HepG2 (cell line): ENCODE measurements around the gene EBPL. TPM values are rescaled to one million over a fixed set of nuclear protein-coding genes. Genes with fewer than 3 reads are reported as not detected.

Experiments
- ATAC-seq: fragments of 200-7000 bp; cut with Tn5 transposase; 3 replicates; pipeline ENCODE4 v1.9.1; 2020; ENCODE audit warnings: mild to moderate bottlenecking, moderate library complexity
- BruUV-seq: library from RNA; stranded (reverse); fragments of 400-500 nt; replicated peaks from 2 replicates; lab custom pipeline; 2021; lab: Mats Ljungman, UMichigan
- CTCF ChIA-PET: fragments of 300-600 bp; formaldehyde crosslinking; extraction: SDS; loops from one replicate; lab custom pipeline; 2021; ENCODE audit warnings: low total read pairs, inconsistent platforms, low intra/inter-chr PET ratio; lab: Yijun Ruan, JAX
- POLR2A ChIA-PET: fragments of 350-600 bp; sonication (Branson Sonifier 250); formaldehyde crosslinking; loops from one replicate; lab custom pipeline; 2020; ENCODE audit warnings: antibody characterized with exemption, inconsistent platforms; lab: Yijun Ruan, JAX
- DNase-seq: peaks from one replicate; pipeline ENCODE4 v3.0.0-alpha.2; 2015; ENCODE audit warnings: low spot score
- FAIRE-seq: peaks from 3 replicates; lab custom pipeline; 2011; peaks lifted over from hg19 to GRCh38; lab: Jason Lieb, UNC
- H2AFZ ChIP-seq: one replicate; pipeline ENCODE4 v1.6.1; 2011; ENCODE audit warnings: low read length, inconsistent platforms
- H3K27ac ChIP-seq: fragments of 300-600 bp; 3 replicates; pipeline ENCODE4 v1.8.0; 2011; ENCODE audit warnings: mixed run types, mild to moderate bottlenecking, mixed read lengths, low read length, inconsistent platforms; ENCODE audit not compliant: insufficient read depth; ENCODE audit errors: extremely low read length
- H3K27me3 ChIP-seq, 2 experiments: fragments of 200-600 bp in 1 of 2; 2 replicates in 1 of 2; 3 replicates in 1 of 2; pipeline versions ENCODE4 v1.6.0 to v1.8.0; 2011; ENCODE audit warnings: low read length in 2 of 2, mild to moderate bottlenecking in 2 of 2, moderate library complexity in 2 of 2, inconsistent platforms in 1 of 2; ENCODE audit not compliant: insufficient read depth in 2 of 2, control insufficient read depth in 1 of 2
- H3K36me3 ChIP-seq, 2 experiments: fragments of 200-600 bp in 1 of 2; replicated peaks in 1 of 2; 2 replicates in 1 of 2; 3 replicates in 1 of 2; pipeline versions ENCODE4 v1.5.1 to v1.8.0; 2011; ENCODE audit warnings: low read length in 2 of 2, inconsistent platforms in 1 of 2; ENCODE audit not compliant: insufficient read depth in 2 of 2, control insufficient read depth in 1 of 2
- H3K4me1 ChIP-seq: 2 replicates; pipeline ENCODE4 v1.5.1; 2012; ENCODE audit warnings: low read length, inconsistent platforms; ENCODE audit not compliant: insufficient read depth
- H3K4me2 ChIP-seq: 2 replicates; pipeline ENCODE4 v1.6.0; 2011; ENCODE audit warnings: low read depth, low read length, inconsistent platforms
- H3K4me3 ChIP-seq, 3 experiments: fragments of 200-600 bp in 1 of 3; sonication (generic), shearing (Covaris generic) in 1 of 3; replicated peaks in 1 of 3; 2 replicates each; pipeline ENCODE4 v1.5.1; 2011 to 2016; ENCODE audit warnings: low read length in 3 of 3, inconsistent platforms in 2 of 3, low read depth in 2 of 3, mild to moderate bottlenecking in 2 of 3, control low read depth in 1 of 3, mixed read lengths in 1 of 3; ENCODE audit not compliant: insufficient read depth in 1 of 3
- H3K79me2 ChIP-seq: one replicate; pipeline ENCODE4 v1.6.1; 2011; ENCODE audit warnings: low read length, inconsistent platforms; ENCODE audit not compliant: insufficient read depth
- H3K9ac ChIP-seq: 2 replicates; pipeline ENCODE4 v1.6.0; 2011; ENCODE audit warnings: mild to moderate bottlenecking, low read depth, low read length, inconsistent platforms; ENCODE audit not compliant: insufficient read depth
- H3K9me3 ChIP-seq: 2 replicates; pipeline ENCODE4 v1.5.1; 2012; ENCODE audit warnings: mild to moderate bottlenecking, low read length
- H4K20me1 ChIP-seq: 2 replicates; pipeline ENCODE4 v1.6.0; 2011; ENCODE audit warnings: inconsistent platforms, mild to moderate bottlenecking, low read length, moderate library complexity; ENCODE audit not compliant: insufficient read depth
- ARID2 ChIP-seq: sonication (generic); formaldehyde crosslinking; IDR thresholded peaks from 2 replicates; pipeline ENCODE4 v1.8.1; 2022; ENCODE audit warnings: mild to moderate bottlenecking, missing genetic modification reagents, borderline replicate concordance
- IRF9 ChIP-seq: sonication (generic); formaldehyde crosslinking; IDR thresholded peaks from 2 replicates; pipeline ENCODE4 v1.8.0; 2022; ENCODE audit warnings: missing genetic modification reagents, mild to moderate bottlenecking, borderline replicate concordance
- UBTF ChIP-seq: sonication (generic); formaldehyde crosslinking; IDR thresholded peaks from 2 replicates; pipeline ENCODE4 v1.4.0; 2020; ENCODE audit warnings: mild to moderate bottlenecking, missing genetic modification reagents
- ZNF337 ChIP-seq: sonication (generic); formaldehyde crosslinking; IDR thresholded peaks from 2 replicates; pipeline ENCODE4 v1.5.1; 2020; ENCODE audit warnings: missing genetic modification reagents, low read depth, mild to moderate bottlenecking, borderline replicate concordance
- ZNF687 ChIP-seq: sonication (generic); formaldehyde crosslinking; IDR thresholded peaks from 2 replicates; pipeline ENCODE4 v1.5.1; 2020; ENCODE audit warnings: mild to moderate bottlenecking, missing genetic modification reagents, moderate library complexity
- WGBS: methylation state at CpG from one replicate; pipeline ENCODE4 v1.1.6; 2017; ENCODE audit warnings: low lambda C conversion rate; 5-methylcytosine and 5-hydroxymethylcytosine counted together
- in situ Hi-C: cut with HindIII; loops from 2 replicates; pipeline ENCODE4 v1.10.0; 2017; ENCODE audit warnings: low pct_unique_long_range_greater_than_20kb; ENCODE audit not compliant: extremely low pct_ligation_motif_present
- intact Hi-C: fragments of 100-400 bp; cut with micrococcal nuclease; formaldehyde crosslinking; loops from one replicate; pipeline ENCODE4 v1.10.0; 2022; ENCODE audit not compliant: unreplicated experiment
- polyA plus RNA-seq, 8 experiments: library from polyadenylated mRNA; depleted of rRNA in 3 of 8; stranded (reverse) in 7 of 8; unstranded in 1 of 8; fragments of >200 nt; fragmentation: Illumina TruSeq in 4 of 8; extraction: Trizol in 4 of 8; gene quantifications; 2 replicates each; pipeline versions ENCODE4 v1.2.1 to v1.2.3, GENCODE V29; 2011 to 2016; ENCODE audit warnings: low read depth in 4 of 8, missing spikeins in 1 of 8, mixed read lengths in 1 of 8; ENCODE audit not compliant: insufficient read depth in 1 of 8
- total RNA-seq, 5 experiments: library from RNA; depleted of rRNA; stranded (reverse); fragments of >200 nt; fragmentation: Illumina TruSeq; extraction: Trizol; gene quantifications; 2 replicates each; pipeline ENCODE4 v1.2.3, GENCODE V29; 2016; ENCODE audit warnings: low read depth in 1 of 5

EBPL gene
- total and polyA plus RNA-seq, 2 of the 13 experiments (the other 11 are each of a cell fraction or from before 2014, with no cell fraction given), result 96.5 to 152 TPM

- FAIRE-seq (no peak), ATAC-seq (no peak), DNase-seq (no peak)
- Histone ChIP-seq H3K4me1 (peaks cover 45% of the 10 kb centered on the region), H4K20me1 (no peaks in the 10 kb centered on the region), H3K27me3 (no peaks in the 10 kb centered on the region; a peak in 1 of 5 replicates), H3K9me3 (no peaks in the 10 kb centered on the region), H3K4me3 (no peak overlapping the region), H2AFZ (no peak overlapping the region), H3K36me3 (no peaks in the 10 kb centered on the region), H3K4me2 (no peak overlapping the region), H3K27ac (no peak overlapping the region)
- BruUV-seq, result no TSS peak
- no CpG with 5 or more reads among the region's 16 CpGs for WGBS
- in situ Hi-C loops (no loop called here), intact Hi-C loops (no loop called here)
- POLR2A ChIA-PET, result no interaction called here
- CTCF ChIA-PET, result no interaction called here
- TF ChIP-seq ARID2 (CRISPR knock-in tag) (no peak), IRF9 (CRISPR knock-in tag) (no peak), ZNF687 (peak; percentile 17; the same call in 1 of the 2 replicates), UBTF (CRISPR knock-in tag) (no peak), ZNF337 (CRISPR knock-in tag) (no peak)
- TF ChIP-seq, all 625 proteins: peak for 1
- no peak overlapping the region for H3K9ac ChIP-seq
- no peaks in the 10 kb centered on the region for H3K79me2 ChIP-seq
Observed at GRCh38 chr13:49630580-49630979, 60.7 kb downstream of the EBPL start.
